Fibroblast of upper back skin (primary cell): ENCODE data around the gene RBM38.

ENCODE experiments used
- DNase-seq: peaks from one replicate; pipeline ENCODE4 v3.0.0-alpha.2; 2013

The RBM38 gene

DNA sequence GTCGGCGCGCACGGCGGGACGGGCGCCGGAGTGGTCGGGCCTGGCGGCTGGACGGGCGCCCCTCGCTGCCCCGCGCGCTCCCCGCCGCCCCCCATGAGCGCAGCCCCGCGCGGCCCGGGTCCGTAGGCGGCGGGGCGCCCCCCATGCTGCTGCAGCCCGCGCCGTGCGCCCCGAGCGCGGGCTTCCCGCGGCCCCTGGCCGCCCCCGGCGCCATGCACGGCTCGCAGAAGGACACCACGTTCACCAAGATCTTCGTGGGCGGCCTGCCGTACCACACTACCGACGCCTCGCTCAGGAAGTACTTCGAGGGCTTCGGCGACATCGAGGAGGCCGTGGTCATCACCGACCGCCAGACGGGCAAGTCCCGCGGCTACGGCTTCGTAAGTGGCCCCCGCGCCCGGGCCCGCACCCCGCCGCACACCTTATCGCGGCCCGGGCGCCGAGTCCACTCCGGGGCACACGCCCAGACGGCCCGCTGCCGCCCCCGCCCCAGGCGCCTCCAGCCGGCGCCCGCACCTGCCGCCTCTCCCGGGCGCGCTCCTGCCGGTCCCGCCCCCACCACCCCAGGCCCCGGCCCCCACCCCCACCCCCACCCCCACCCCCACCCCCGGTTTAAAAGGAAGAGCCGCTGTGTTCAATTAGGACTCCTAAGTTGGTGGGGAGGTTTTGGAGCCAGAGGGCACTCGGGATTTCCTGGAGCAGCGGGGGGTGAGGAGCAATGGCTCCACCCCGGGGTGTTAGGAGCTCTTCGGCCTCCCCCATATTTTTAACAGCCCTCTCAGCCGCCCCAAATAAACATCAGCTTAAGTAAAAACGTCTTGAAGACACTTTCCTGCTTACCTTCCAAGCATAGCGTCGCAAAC is 474 bp downstream of the RBM38 start:
- no peak for DNase-seq

GRCh38 chr20:57392512-57393271 is 1.5 kb downstream of the RBM38 start:
- no peak for DNase-seq

- no peak for DNase-seq
These were observed 2.3 kb downstream of the RBM38 start for GRCh38 chr20:57393321-57394120.

- no peak for DNase-seq
These were observed 3.2 kb downstream of the RBM38 start for GRCh38 chr20:57394121-57395082.

- no peak for DNase-seq
These were observed 4.1 kb downstream of the RBM38 start for GRCh38 chr20:57395111-57395966.

DNA sequence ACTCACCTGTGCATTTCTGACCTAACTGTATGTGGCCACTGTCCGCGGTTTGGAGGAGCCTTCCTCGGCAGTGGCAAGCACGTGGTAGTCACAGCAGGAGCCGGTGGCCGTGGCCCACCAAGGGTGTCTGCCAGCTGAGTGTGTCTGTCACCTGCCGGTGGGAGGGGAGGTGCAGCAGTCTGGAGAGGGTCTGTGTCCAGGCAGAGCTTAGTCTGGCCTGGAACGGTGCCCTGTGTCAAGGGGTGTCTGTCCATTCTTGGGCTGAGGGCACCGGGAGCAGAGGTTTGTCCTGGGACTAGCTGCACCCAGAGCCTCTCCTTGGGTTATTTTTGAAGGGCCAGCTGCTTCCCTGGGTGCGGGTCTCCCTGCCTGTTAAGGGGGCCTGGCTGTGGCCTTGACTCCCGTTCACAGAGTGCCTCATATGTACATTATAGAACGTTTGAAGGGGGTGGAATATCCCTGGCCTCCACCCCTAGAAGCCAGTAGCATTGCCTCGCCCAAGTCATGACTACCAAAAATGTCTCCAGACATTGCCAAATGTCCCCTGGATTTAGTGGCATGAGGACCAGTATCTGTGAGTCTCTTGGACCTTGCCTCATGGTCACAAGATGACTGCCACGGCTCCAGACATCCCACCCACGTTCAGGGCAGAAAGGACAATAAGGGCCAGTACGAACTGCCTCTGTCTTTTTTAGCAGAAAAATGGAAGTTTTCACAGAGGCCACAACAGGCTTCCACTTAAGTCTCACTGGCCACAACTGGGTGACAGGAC is 5.2 kb downstream of the RBM38 start:
- no peak for DNase-seq

- DNase-seq = no peak
These were observed 5.9 kb downstream of the RBM38 start for GRCh38 chr20:57396984-57397692.

DNA sequence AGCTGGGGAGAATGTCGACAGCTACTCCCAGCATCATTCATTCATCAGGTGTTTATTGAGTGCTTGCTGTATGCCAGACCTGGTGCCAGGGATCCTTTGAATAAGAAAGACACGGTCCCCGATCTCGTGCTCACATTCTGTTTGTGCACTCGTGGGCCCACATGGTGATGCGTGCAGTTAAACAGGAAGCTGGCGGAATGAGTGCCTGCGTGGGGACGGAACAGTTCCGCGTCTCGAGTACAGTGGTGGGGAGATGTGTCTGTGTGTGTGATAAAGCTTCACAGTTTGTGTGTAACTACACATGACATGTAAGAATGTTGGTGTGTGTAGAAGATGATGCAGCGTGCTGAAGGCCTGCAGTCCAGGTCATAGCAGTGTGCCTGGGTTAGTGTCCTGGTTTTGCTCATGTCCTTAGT is 6.5 kb downstream of the RBM38 start:
- no peak for DNase-seq

DNA sequence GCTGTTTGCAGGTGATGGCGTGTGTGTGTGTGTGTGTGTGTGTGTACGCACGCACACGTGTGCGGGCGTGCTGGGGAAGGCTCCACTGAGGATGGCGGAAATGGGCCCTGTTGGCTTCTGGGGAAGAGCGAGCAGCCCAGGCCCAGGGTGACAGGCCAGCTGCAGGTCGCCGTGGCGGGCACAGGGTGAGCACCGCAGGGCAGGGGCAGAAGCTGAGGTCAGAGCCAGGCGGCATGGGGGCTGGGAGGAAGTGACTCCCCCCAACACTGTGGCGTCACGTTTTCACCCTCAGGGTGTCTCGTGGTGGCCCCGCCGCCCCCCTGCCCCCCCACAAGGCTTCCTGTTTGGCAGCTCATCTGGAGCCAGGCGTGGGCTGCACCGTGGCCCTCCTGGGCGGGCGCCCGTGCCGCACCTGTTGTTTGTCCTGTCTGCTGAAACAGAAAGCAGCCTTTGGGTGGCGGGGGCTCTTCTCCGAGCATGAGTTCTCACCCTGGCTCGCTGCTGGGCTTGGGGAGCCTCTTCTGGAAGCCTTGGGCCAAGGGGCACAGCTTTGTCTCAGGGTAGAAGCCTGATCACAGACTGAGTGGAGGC is 7.1 kb downstream of the RBM38 start:
- DNase-seq = no peak

DNA sequence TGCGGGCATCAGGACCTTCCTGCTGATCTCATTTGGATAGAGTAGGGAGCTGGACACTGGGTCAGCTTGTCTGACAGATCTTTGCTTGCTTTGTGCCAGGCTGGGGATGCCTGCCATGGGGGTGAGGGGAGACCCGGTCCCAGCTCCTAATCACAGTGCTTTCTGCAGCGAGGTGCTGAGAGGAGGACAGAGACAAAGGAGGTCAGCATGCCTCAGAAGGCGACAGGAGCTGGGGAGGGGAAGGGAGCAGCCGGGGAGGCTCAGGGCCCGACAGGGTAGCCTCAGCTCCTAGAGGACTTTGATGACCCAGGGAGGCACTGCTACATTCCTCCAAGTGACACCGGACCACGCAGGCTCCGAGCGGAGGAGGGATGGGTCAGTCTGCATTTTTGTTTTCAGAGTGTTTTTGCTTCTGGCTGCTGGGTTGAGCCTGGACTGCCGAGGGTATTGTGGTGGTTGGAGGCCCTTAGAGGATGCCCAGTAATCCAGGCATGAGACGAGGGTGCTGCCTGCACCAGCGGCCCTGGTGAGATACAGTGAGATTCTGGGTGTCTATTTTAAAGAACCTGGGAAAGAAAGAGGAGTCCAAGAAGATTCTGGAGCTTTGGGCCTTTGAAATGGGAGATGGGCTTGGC is 7.8 kb downstream of the RBM38 start:
- DNase-seq = no peak

GRCh38 chr20:57399587-57400155 is 8.5 kb downstream of the RBM38 start:
- no peak for DNase-seq

DNA sequence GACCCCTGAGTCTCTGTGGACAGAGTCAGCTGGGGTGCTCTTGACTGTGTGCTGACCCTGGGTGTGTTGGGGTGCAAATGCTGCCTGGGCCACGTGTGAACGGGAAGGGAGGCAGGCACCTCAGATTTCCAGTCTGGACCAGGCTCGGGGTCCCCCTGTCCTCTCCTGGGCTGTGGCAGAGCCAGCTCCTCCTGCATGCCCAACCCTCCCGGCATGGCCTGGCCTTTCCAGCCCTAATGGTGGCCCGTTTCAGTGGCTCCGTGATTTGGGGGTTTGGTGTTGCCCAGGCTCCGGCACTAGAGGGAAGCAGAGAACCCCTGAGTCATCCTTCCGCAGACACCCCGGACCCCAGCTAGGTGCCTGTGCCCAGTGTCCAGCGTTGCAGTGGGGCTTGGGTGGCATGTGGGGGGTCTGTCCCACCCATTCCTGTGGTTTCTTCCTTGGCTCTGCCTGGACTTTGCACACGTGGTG is 9.1 kb downstream of the RBM38 start:
- DNase-seq = no peak

GRCh38 chr20:57400821-57401564 is 9.8 kb downstream of the RBM38 start:
- DNase-seq = no peak

GRCh38 chr20:57401565-57401918 is 10.3 kb downstream of the RBM38 start:
- DNase-seq = no peak

DNA sequence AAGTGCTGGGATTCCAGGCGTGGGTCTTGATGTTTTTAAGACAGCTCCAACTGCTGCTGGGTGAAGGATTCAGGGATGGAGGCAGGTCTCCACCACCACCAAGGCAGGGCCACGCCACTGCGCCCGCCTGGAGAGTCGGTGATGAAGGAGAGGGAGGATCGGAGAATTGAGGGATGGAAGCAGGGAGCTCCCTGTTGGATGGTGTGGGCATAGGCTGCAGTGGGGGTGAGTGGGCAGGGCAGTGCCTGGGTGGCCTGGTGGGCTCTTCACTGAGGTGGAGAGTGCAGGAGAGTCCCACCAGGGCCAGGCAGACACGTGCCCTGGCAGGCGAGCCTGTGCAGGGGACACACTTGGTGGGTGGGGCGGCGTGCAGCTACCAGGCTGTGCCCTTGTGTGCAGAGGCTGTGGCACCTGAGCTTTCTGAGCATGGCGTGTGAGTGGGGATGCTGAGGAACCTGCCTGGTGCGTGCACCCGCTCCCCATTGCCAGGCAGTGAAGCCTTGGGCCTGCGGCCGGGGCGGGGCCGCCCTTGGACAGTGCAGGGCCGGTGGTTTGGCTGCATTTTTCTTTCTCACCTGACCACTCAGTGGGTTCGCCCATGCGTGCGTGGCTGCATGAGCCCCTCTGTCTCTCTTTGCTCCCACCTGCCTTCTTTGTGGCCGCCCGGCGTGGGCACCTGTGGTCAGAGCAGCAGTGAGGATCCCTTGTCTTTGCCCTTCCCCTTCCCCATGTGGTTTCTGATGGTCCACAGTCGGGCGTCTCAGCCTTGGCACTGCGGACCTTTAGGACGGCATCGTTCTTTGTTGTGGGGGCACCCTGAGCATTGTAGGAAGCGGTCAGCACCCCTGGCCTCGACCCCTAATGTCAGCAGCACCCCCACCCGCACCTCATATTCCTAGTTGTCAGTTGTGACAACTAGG is 11.3 kb downstream of the RBM38 start:
- DNase-seq = no peak

GRCh38 chr20:57403216-57403615 is 12.0 kb downstream of the RBM38 start:
- no peak for DNase-seq
